ENCODE measurements around the gene TRIO.

Gene TRIO

GRCh38 chr5:14138608-14139540, 4.3 kb upstream of the TRIO start:
- H3K4me3 ChIP-seq (ENCODE audit: low read depth, low read length): no peak overlapping the region
- DNase-seq (ENCODE audit: low read depth): no peak
- TF ChIP-seq CTCF (conservative IDR thresholded peaks at IDR 0.05; ENCODE audit: low read depth, low read length): no peak

GRCh38 chr5:14141764-14142163, 1.4 kb upstream of the TRIO start:
- peak; percentile 33 for TF ChIP-seq CTCF (conservative IDR thresholded peaks at IDR 0.05; ENCODE audit: low read depth, low read length)
- no peak for DNase-seq (ENCODE audit: low read depth)
- H3K4me3 ChIP-seq (ENCODE audit: low read depth, low read length): no peak overlapping the region

GRCh38 chr5:14142202-14142826, 828 bp upstream of the TRIO start:
- no peak for TF ChIP-seq CTCF (conservative IDR thresholded peaks at IDR 0.05; ENCODE audit: low read depth, low read length)
- DNase-seq (ENCODE audit: low read depth): peak; percentile 68
- peak overlapping the region; percentile 93 for H3K4me3 ChIP-seq (ENCODE audit: low read depth, low read length)

- no peak for DNase-seq (ENCODE audit: low read depth)
- peak overlapping the region; percentile 93 for H3K4me3 ChIP-seq (ENCODE audit: low read depth, low read length)
- TF ChIP-seq CTCF (conservative IDR thresholded peaks at IDR 0.05; ENCODE audit: low read depth, low read length): no peak
These were observed 351 bp downstream of the TRIO start for GRCh38 chr5:14143546-14143840.

- TF ChIP-seq CTCF (conservative IDR thresholded peaks at IDR 0.05; ENCODE audit: low read depth, low read length): no peak
- DNase-seq (ENCODE audit: low read depth): no peak
- H3K4me3 ChIP-seq (ENCODE audit: low read depth, low read length): peak overlapping the region; percentile 93
These were observed 871 bp downstream of the TRIO start for GRCh38 chr5:14143841-14144585.

GRCh38 chr5:14144586-14145434, 1.7 kb downstream of the TRIO start:
- peak; percentile 89 for DNase-seq (ENCODE audit: low read depth)
- H3K4me3 ChIP-seq (ENCODE audit: low read depth, low read length): peak overlapping the region; percentile 93
- TF ChIP-seq CTCF (conservative IDR thresholded peaks at IDR 0.05; ENCODE audit: low read depth, low read length): peak; percentile 23

Data from choroid plexus epithelial cell (primary cell).